ENCODE data around the gene SRBD1.
A peak's percentile ranks its signal among the peaks of the same experiment; 100 is the strongest.

SRBD1 gene

GRCh38 chr2:45611020-45611859, at the start of gene SRBD1:
Gene SRBD1, minus strand, starts transcription at chr2:45611267. Its CDS starts 5,826 bp downstream, at chr2:45605441.
- DNase-seq = peak; percentile 87

GRCh38 chr2:45654250-45654649, 43.2 kb upstream of the SRBD1 start:
- DNase-seq = peak; percentile 3

GRCh38 chr2:45653122-45653913, 42.3 kb upstream of the SRBD1 start:
- no peak for DNase-seq

GRCh38 chr2:45652090-45653031, 41.3 kb upstream of the SRBD1 start:
- DNase-seq = no peak

GRCh38 chr2:45651415-45652089, 40.5 kb upstream of the SRBD1 start, which contains the start of gene PRKCE:
Gene PRKCE, plus strand, starts transcription at chr2:45651675.
- peak; percentile 29 for DNase-seq

GRCh38 chr2:45650851-45651414, 39.9 kb upstream of the SRBD1 start:
- DNase-seq = peak; percentile 67

- peak; percentile 5 for DNase-seq
These were observed 39.1 kb upstream of the SRBD1 start for GRCh38 chr2:45649858-45650811.

GRCh38 chr2:45649462-45649857, 38.4 kb upstream of the SRBD1 start:
- no peak for DNase-seq

- no peak for DNase-seq
These were observed 37.6 kb upstream of the SRBD1 start for GRCh38 chr2:45648636-45649035.

- no peak for DNase-seq
These were observed 37.0 kb upstream of the SRBD1 start for GRCh38 chr2:45647986-45648520.

GRCh38 chr2:45647356-45647755, 36.3 kb upstream of the SRBD1 start:
- DNase-seq = no peak

GRCh38 chr2:45646289-45646688, 35.2 kb upstream of the SRBD1 start:
- DNase-seq = no peak

GRCh38 chr2:45643543-45644542, 32.8 kb upstream of the SRBD1 start:
- peak; percentile 43 for DNase-seq

- DNase-seq = no peak
These were observed 32.0 kb upstream of the SRBD1 start for GRCh38 chr2:45643095-45643494.

- no peak for DNase-seq
These were observed 29.5 kb upstream of the SRBD1 start for GRCh38 chr2:45640576-45640975.

GRCh38 chr2:45637440-45637839, 26.4 kb upstream of the SRBD1 start:
- no peak for DNase-seq

- peak; percentile 19 for DNase-seq
These were observed 24.9 kb upstream of the SRBD1 start for GRCh38 chr2:45636008-45636407.

- no peak for DNase-seq
These were observed 23.2 kb upstream of the SRBD1 start for GRCh38 chr2:45634223-45634622.

GRCh38 chr2:45631955-45632354, 20.9 kb upstream of the SRBD1 start:
- no peak for DNase-seq
